Measurements from ENCODE around the gene ATP10D. TPM values are rescaled to one million over a fixed set of nuclear protein-coding genes. Genes with fewer than 3 reads are reported as not detected.
"Not testable (repeated sequence)": the region's sequence is repeated elsewhere in the genome, so short reads cannot be mapped to it uniquely, and the experiment has no call there.

Gene ATP10D
- total and polyA plus RNA-seq, 12 donors: 3.8 to 70.0 (median 22.6) TPM

GRCh38 chr4:47513461-47513860, 28.4 kb downstream of the ATP10D start:
- H3K27me3 ChIP-seq: no peaks in the 10 kb centered on the region
- no peak overlapping the region for H3K27ac ChIP-seq
- H3K4me1 ChIP-seq (replicated peaks in 1 of 2): peaks cover 4 to 16% of the 10 kb centered on the region in 2 donors
- intact Hi-C loops (cut with DNase I): no loop called here
- H3K36me3 ChIP-seq (replicated peaks in 1 of 2): peaks cover 0 to 7% of the 10 kb centered on the region in 2 donors
- 63 to 90% (median 81%) methylated on average over 1 of the region's 1 CpG for WGBS, 4 donors
- no peak for TF ChIP-seq POLR2A (IDR thresholded peaks at IDR 0.05)
- no peak for TF ChIP-seq CTCF (IDR thresholded peaks at IDR 0.05)
- H3K4me3 ChIP-seq: no peak overlapping the region
- DNase-seq: no peak
- H3K9me3 ChIP-seq (replicated peaks in 1 of 3): no peaks in the 10 kb centered on the region

DNA sequence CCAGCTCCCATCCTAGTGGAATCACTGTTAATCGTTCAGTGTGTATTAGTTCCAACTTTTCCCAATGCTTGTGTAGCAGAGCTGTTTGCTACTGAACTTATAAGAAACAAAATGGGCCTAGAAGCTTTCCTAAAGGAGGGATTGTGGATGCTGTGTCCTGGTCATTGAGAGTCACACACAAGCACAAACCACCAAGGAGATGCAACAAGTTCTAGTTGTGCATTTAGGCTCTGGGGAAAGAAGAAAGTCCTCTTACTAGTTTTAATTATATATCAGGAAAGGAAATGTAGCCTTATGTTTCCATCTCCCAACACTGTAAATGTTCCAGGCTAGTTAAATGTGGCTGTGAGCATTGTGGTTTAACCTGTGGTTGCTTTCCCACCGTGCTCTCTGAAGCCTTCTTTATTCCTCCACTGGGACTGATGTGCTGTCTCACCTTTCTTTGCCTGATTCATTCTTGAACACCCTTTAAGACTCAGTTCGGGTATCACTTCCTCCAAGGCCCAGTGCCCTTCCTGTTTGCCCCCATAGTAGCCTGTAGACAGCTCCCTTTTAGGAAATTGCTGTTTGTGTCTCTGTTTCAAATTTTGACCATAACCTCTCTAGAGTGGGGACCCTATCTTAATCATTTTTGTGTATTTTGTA, 34.3 kb downstream of the ATP10D start:
- no peaks in the 10 kb centered on the region for H3K4me1 ChIP-seq (replicated peaks in 1 of 2)
- no peaks in the 10 kb centered on the region for H3K27me3 ChIP-seq
- TF ChIP-seq POLR2A (IDR thresholded peaks at IDR 0.05): no peak
- no peak for TF ChIP-seq CTCF (IDR thresholded peaks at IDR 0.05)
- WGBS, 4 donors: 65 to 91% (median 82%) methylated on average over 3 of the region's 3 CpGs
- H3K36me3 ChIP-seq (replicated peaks in 1 of 2): peaks cover 0 to 10% of the 10 kb centered on the region in 2 donors
- no peak overlapping the region for H3K4me3 ChIP-seq
- intact Hi-C loops (cut with DNase I): no loop called here
- DNase-seq: no peak
- no peaks in the 10 kb centered on the region for H3K9me3 ChIP-seq (replicated peaks in 1 of 3)
- no peak overlapping the region for H3K27ac ChIP-seq

DNA sequence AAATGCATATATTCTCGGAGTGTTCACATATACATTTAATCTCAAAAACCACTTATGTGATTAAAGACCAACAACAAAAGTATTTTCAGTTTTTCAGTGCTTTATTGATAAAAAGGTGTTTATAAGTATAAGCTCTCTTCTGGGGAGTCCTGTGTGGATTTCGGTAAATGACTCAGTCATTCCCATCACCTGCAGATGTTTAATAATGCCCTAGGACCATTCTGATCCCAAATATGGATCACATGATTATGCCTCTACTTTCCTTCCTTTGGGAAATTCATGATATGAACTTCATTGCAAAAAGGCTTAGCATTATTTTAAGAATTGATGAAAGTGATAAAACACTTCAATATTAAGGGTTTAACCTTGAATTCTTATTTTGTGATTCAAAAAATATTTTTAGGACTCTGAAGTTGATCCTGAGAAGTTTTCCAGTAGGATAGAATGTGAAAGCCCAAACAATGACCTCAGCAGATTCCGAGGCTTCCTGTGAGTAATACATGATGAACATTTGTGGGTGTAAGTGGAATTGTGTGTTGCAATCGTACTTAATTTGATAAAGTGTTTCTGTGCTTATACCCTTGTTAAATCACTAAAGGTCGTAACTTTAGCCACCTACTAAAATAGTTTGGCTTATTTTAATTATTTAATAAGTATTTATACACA, 40.2 kb downstream of the ATP10D start:
- Histone ChIP-seq H3K36me3 (replicated peaks in 1 of 2) (peaks cover 0 to 10% of the 10 kb centered on the region in 2 donors), H3K27ac (peak overlapping the region in 4 of 5 donors; percentile 35 to 71 (median 51))

DNA sequence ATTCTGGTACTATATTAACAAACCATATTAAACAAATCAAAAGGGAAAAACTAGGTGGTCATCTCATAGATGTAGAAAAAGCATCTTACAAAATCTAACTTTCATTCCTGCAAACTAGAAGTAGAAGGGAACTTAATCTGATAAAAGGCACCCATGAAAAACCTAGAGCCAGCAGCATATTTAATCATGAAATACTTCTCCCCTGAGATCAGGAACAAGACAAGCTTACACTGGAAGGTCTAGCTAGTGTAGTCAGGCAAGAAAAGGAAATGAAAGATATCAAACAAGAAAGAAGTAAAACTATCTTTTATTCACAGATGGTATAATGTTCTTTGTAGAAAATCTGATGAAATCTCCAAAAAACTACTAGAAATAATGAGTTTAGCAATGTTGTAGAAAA, 41.2 kb downstream of the ATP10D start:
- H3K36me3 ChIP-seq (replicated peaks in 1 of 2): peaks cover 0 to 10% of the 10 kb centered on the region in 2 donors
- H3K9me3 ChIP-seq (replicated peaks in 1 of 3): no peaks in the 10 kb centered on the region
- no peak for TF ChIP-seq CTCF (IDR thresholded peaks at IDR 0.05)
- TF ChIP-seq POLR2A (IDR thresholded peaks at IDR 0.05): no peak
- H3K27ac ChIP-seq: no peak overlapping the region
- intact Hi-C loops (cut with DNase I): no loop called here
- no peak for DNase-seq
- H3K4me1 ChIP-seq (replicated peaks in 1 of 2): peaks cover 10 to 15% of the 10 kb centered on the region in 2 donors
- no peaks in the 10 kb centered on the region for H3K27me3 ChIP-seq
- H3K4me3 ChIP-seq: no peak overlapping the region

More for the DNA sequence above, 40.2 kb downstream of the ATP10D start:
- H3K27me3 ChIP-seq: no peaks in the 10 kb centered on the region
- 51 to 54% (median 52%) methylated on average over 5 of the region's 5 CpGs for WGBS, 4 donors
- H3K4me1 ChIP-seq (replicated peaks in 1 of 2): peaks cover 10 to 13% of the 10 kb centered on the region in 2 donors
- intact Hi-C loops (cut with DNase I): no loop called here
- H3K9me3 ChIP-seq (replicated peaks in 1 of 3): no peaks in the 10 kb centered on the region
- TF ChIP-seq CTCF (IDR thresholded peaks at IDR 0.05) (no peak), POLR2A (IDR thresholded peaks at IDR 0.05) (no peak)
- DNase-seq: peak; percentile 24 to 61 (median 56)
- H3K4me3 ChIP-seq: no peak overlapping the region

GRCh38 chr4:47528646-47529045, 43.6 kb downstream of the ATP10D start:
- H3K9me3 ChIP-seq (replicated peaks in 1 of 3); H3K27me3 ChIP-seq; H3K36me3 ChIP-seq (replicated peaks in 1 of 2); DNase-seq; intact Hi-C loops (cut with DNase I); H3K27ac ChIP-seq; H3K4me3 ChIP-seq: not testable (repeated sequence)
- whole genome bisulfite sequencing, 4 donors: 90 to 91% (median 91%) methylated on average over 3 of the region's 3 CpGs
- H3K4me1 ChIP-seq (replicated peaks in 1 of 2): peaks cover 10 to 28% of the 10 kb centered on the region in 2 donors
